Measurements from ENCODE around the gene RBMXL2.

RBMXL2 gene

DNA sequence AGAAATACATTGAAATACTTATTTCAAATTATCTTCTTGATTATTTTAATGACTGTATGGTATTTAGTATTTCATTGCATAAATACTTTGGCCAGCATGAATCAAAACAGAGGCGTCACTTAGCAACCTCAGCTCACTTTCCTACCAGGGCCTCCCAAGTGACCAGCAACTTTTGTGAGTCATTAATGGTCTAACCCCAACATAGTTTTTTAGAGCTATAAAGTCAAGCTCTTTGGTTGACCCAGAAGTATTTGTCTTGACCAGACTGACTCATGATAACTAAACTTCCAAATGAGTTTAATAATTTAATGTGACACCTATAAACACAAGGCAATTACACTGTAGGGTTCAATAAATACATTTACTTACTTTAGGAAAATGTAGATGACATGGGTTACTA, 27.9 kb upstream of the RBMXL2 start:
- Histone ChIP-seq H3K9me3 (no peaks in the 10 kb centered on the region), H3K36me3 (no peaks in the 10 kb centered on the region), H3K27me3 (no peaks in the 10 kb centered on the region), H3K4me1 (no peaks in the 10 kb centered on the region), H3K4me3 (no peak overlapping the region), H3K27ac (no peak overlapping the region)
- intact Hi-C loops (cut with DNase I; ENCODE audit: low total_unique reads) = no loop called here
- TF ChIP-seq, protein P1, sequence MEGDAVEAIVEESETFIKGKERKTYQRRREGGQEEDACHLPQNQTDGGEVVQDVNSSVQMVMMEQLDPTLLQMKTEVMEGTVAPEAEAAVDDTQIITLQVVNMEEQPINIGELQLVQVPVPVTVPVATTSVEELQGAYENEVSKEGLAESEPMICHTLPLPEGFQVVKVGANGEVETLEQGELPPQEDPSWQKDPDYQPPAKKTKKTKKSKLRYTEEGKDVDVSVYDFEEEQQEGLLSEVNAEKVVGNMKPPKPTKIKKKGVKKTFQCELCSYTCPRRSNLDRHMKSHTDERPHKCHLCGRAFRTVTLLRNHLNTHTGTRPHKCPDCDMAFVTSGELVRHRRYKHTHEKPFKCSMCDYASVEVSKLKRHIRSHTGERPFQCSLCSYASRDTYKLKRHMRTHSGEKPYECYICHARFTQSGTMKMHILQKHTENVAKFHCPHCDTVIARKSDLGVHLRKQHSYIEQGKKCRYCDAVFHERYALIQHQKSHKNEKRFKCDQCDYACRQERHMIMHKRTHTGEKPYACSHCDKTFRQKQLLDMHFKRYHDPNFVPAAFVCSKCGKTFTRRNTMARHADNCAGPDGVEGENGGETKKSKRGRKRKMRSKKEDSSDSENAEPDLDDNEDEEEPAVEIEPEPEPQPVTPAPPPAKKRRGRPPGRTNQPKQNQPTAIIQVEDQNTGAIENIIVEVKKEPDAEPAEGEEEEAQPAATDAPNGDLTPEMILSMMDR (IDR thresholded peaks at IDR 0.05) = no peak
- no peak for DNase-seq

DNA sequence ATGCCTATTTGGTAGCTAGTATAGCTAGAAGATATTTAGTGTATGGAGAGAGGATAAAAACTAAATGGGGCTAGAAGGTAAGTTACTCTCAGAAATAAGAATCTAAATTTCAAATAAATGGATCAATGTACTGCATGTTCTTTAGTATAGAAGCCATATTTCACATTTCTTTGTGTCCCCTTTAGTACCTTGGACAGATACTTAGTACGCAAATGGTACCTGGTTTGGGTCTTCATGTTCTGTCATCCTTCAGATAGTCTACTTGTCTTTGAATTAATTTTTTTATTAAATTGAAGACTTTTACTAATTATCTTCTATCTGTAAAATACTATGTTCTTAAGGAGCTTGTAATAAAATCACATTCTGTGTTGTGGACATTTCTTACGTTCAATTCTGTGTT, 26.3 kb upstream of the RBMXL2 start:
- intact Hi-C loops (cut with DNase I; ENCODE audit: low total_unique reads) = no loop called here
- Histone ChIP-seq H3K27me3 (no peaks in the 10 kb centered on the region), H3K4me1 (no peaks in the 10 kb centered on the region), H3K4me3 (no peak overlapping the region), H3K36me3 (no peaks in the 10 kb centered on the region), H3K27ac (no peak overlapping the region), H3K9me3 (no peaks in the 10 kb centered on the region)
- DNase-seq = no peak
- TF ChIP-seq, protein P1 (IDR thresholded peaks at IDR 0.05) = no peak

DNA sequence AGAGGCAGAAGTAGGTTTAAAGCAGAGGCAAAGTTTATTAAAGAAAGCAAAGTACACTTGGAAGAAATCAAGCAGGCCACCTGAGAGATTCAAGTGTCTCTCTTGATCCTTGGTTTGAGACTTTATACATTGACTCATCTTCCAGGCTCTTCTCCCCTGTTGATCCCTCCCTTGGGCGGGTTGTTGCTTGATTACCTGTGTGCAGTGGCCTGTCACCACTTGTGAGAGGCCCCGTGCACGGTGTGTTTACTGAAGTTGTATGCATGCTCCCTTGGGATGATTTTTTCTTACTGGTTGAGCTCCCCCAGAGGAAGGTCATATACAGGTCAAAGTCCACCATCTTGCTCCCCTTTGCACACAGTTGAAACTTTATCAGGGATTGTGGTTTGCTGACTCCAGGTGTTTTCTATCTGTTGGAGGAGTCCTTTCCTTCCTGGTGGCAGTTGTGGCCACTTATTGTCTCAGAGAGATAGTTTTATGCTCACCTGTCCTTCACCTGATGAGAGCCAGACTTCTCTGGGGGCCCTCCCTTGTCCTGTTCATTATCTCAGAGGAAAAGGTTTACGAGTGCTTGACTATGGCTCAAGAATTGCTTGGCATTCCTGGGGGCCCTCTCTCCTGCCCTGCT, 16.3 kb upstream of the RBMXL2 start:
- intact Hi-C loops (cut with DNase I; ENCODE audit: low total_unique reads) = no loop called here
- Histone ChIP-seq H3K27ac (no peak overlapping the region), H3K9me3 (no peaks in the 10 kb centered on the region), H3K36me3 (no peaks in the 10 kb centered on the region), H3K4me3 (no peak overlapping the region), H3K4me1 (no peaks in the 10 kb centered on the region), H3K27me3 (no peaks in the 10 kb centered on the region)
- no peak for DNase-seq
- TF ChIP-seq, protein P1 (IDR thresholded peaks at IDR 0.05) = no peak

DNA sequence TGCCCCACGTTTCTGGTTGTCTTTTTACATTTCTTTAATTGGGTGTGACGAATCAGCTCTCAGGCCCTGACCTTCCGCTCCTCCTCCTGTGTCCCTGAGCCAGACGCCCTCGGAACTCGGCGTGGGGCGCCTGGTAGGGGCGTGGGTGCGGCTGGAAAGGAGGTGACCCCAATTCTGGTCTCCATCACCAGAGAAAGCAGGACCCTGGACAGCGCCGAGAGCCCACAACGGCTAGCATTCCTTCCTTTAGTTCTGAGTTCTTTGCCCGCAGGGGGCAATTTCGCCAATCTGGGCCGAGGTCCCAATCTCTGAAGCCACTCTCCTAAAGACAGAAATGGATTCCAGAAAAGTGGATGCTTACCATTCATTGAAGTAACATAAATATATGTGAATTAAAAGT, 11.7 kb upstream of the RBMXL2 start:
- intact Hi-C loops (cut with DNase I; ENCODE audit: low total_unique reads) = no loop called here
- TF ChIP-seq, protein P1 (IDR thresholded peaks at IDR 0.05) = no peak
- no peaks in the 10 kb centered on the region for H3K4me1 ChIP-seq
- H3K4me3 ChIP-seq = no peak overlapping the region
- H3K9me3 ChIP-seq = peaks cover 0 to 13% (median 10%) of the 10 kb centered on the region in 3 donors
- H3K27ac ChIP-seq = no peak overlapping the region
- no peak for DNase-seq
- no peaks in the 10 kb centered on the region for H3K36me3 ChIP-seq
- no peaks in the 10 kb centered on the region for H3K27me3 ChIP-seq

DNA sequence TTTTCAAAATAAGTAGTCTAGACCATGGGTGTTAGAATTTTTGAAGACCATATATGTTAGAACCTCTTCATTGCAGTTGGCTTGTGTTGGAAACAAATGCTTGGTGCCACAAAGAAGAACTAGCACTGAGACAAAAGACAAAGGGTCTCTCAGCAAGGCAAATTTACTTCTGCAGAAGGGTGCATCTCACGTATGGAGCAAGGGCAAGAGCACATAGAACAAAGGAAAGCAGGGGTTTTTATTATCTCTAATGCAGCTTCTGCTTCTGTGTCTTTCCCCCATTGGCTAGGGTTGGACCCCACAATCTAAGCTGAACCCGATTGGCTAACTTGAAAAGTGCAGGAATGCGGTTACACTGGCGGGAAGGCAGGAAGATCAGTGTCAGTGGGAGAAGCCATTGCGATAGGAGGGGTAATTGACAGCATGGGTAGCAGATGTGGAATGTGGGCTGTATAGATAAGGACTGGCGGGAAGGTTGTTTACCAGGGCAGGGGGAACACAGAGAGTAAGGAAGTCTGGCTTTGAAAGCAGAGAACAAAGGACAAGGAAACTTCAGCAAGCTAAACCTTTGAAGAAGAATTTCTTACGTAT, 9.2 kb upstream of the RBMXL2 start:
- TF ChIP-seq, protein P1 (IDR thresholded peaks at IDR 0.05) = no peak
- H3K9me3 ChIP-seq = peaks cover 0 to 13% (median 10%) of the 10 kb centered on the region in 3 donors

More for the DNA sequence above, 9.2 kb upstream of the RBMXL2 start:
- no peaks in the 10 kb centered on the region for H3K4me1 ChIP-seq
- no peaks in the 10 kb centered on the region for H3K27me3 ChIP-seq
- no peak overlapping the region for H3K27ac ChIP-seq
- H3K4me3 ChIP-seq = no peak overlapping the region
- intact Hi-C loops (cut with DNase I; ENCODE audit: low total_unique reads) = no loop called here
- no peak for DNase-seq
- H3K36me3 ChIP-seq = no peaks in the 10 kb centered on the region
